Mesenchymal stem cell (in vitro differentiated cells and primary cell): ENCODE data around the gene ASIC1.

ENCODE experiments used
- DNase-seq: peaks from one replicate; pipeline ENCODE4 v3.0.0-alpha.2; 2013
- H2AFZ ChIP-seq: one replicate; pipeline ENCODE4 v1.6.1; 2013; ENCODE audit warnings: low read depth, mild to moderate bottlenecking, control low read depth, inconsistent platforms, low read length, moderate library complexity
- H2AK5ac ChIP-seq: 2 replicates; pipeline ENCODE4 v1.6.1; 2013; ENCODE audit warnings: low read length, moderate library complexity, mild to moderate bottlenecking, inconsistent platforms; ENCODE audit not compliant: severe bottlenecking
- H2BK120ac ChIP-seq: one replicate; pipeline ENCODE4 v1.6.1; 2013; ENCODE audit warnings: low read depth, mild to moderate bottlenecking, inconsistent platforms, low read length, moderate library complexity
- H2BK12ac ChIP-seq, 2 experiments: one replicate each; pipeline ENCODE4 v1.6.1; 2013; ENCODE audit warnings: inconsistent platforms in 2 of 2, low read length in 2 of 2, mild to moderate bottlenecking in 2 of 2, moderate library complexity in 2 of 2, control low read depth in 1 of 2
- H2BK15ac ChIP-seq: one replicate; pipeline ENCODE4 v1.6.1; 2013; ENCODE audit warnings: mild to moderate bottlenecking, low read depth, inconsistent platforms; ENCODE audit not compliant: poor library complexity, severe bottlenecking
- H2BK5ac ChIP-seq: 2 replicates; pipeline ENCODE4 v1.6.1; 2013; ENCODE audit warnings: low read depth, mild to moderate bottlenecking, low read length, control low read depth, inconsistent platforms; ENCODE audit not compliant: poor library complexity, severe bottlenecking
- H3K14ac ChIP-seq, 2 experiments: one replicate each; pipeline ENCODE4 v1.6.1; 2013; ENCODE audit warnings: inconsistent platforms in 2 of 2, low read length in 2 of 2, control low read depth in 1 of 2, mild to moderate bottlenecking in 1 of 2, moderate library complexity in 1 of 2
- H3K18ac ChIP-seq, 2 experiments: one replicate each; pipeline ENCODE4 v1.6.1; 2013; ENCODE audit warnings: inconsistent platforms in 2 of 2, low read length in 2 of 2, control low read depth in 1 of 2, low read depth in 1 of 2, mild to moderate bottlenecking in 1 of 2
- H3K23ac ChIP-seq, 2 experiments: one replicate each; pipeline ENCODE4 v1.6.1; 2013; ENCODE audit warnings: inconsistent platforms in 2 of 2, low read length in 2 of 2, mild to moderate bottlenecking in 2 of 2, moderate library complexity in 2 of 2, control low read depth in 1 of 2
- H3K27ac ChIP-seq: 2 replicates; pipeline ENCODE4 v1.5.1; 2013; ENCODE audit warnings: mild to moderate bottlenecking, moderate library complexity, low read length, control low read depth, inconsistent platforms; ENCODE audit not compliant: poor library complexity, severe bottlenecking
- H3K27me3 ChIP-seq, 2 experiments: 2 replicates each; pipeline versions ENCODE4 v1.6.1 to v1.7.0; 2013; ENCODE audit warnings: low read length in 2 of 2, mild to moderate bottlenecking in 2 of 2, moderate library complexity in 2 of 2, control low read depth in 1 of 2, inconsistent platforms in 1 of 2; ENCODE audit not compliant: control insufficient read depth in 1 of 2, insufficient read depth in 1 of 2
- H3K36me3 ChIP-seq, 2 experiments: 2 replicates each; pipeline versions ENCODE4 v1.6.1 to v1.7.0; 2013; ENCODE audit warnings: low read length in 2 of 2, control low read depth in 1 of 2, inconsistent platforms in 1 of 2, low read depth in 1 of 2, mild to moderate bottlenecking in 1 of 2; ENCODE audit not compliant: insufficient read depth in 2 of 2, control insufficient read depth in 1 of 2
- H3K4ac ChIP-seq, 2 experiments: one replicate each; pipeline ENCODE4 v1.6.1; 2013; ENCODE audit warnings: inconsistent platforms in 2 of 2, low read length in 2 of 2, mild to moderate bottlenecking in 2 of 2, moderate library complexity in 2 of 2, control low read depth in 1 of 2, low read depth in 1 of 2
- H3K4me1 ChIP-seq: 2 replicates; pipeline ENCODE4 v1.6.1; 2013; ENCODE audit warnings: low read depth, low read length, control low read depth; ENCODE audit not compliant: control insufficient read depth, insufficient read depth
- H3K4me2 ChIP-seq: 2 replicates; pipeline ENCODE4 v1.6.1; 2013; ENCODE audit warnings: low read length, mild to moderate bottlenecking, inconsistent platforms; ENCODE audit not compliant: poor library complexity, severe bottlenecking
- H3K4me3 ChIP-seq, 2 experiments: 2 replicates each; pipeline versions ENCODE4 v1.5.1 to v1.7.0; 2013; ENCODE audit warnings: low read length in 2 of 2, mild to moderate bottlenecking in 2 of 2, control low read depth in 1 of 2, low read depth in 1 of 2; ENCODE audit not compliant: insufficient read depth in 1 of 2
- H3K79me1 ChIP-seq: replicated peaks from 2 replicates; pipeline ENCODE4 v1.6.1; 2013; ENCODE audit warnings: mild to moderate bottlenecking, control low read depth, low read length, inconsistent platforms; ENCODE audit not compliant: poor library complexity, severe bottlenecking
- H3K9ac ChIP-seq: 2 replicates; pipeline ENCODE4 v1.7.0; 2013; ENCODE audit warnings: mild to moderate bottlenecking, low read length, moderate library complexity
- H3K9me3 ChIP-seq: 2 replicates; pipeline ENCODE4 v1.7.0; 2013; ENCODE audit warnings: mild to moderate bottlenecking, low read length; ENCODE audit not compliant: control insufficient read depth
- H4K8ac ChIP-seq: one replicate; pipeline ENCODE4 v1.6.1; 2013; ENCODE audit warnings: inconsistent platforms, mild to moderate bottlenecking, low read length, moderate library complexity
- H4K91ac ChIP-seq: one replicate; pipeline ENCODE4 v1.6.1; 2013; ENCODE audit warnings: mild to moderate bottlenecking, low read length, inconsistent platforms
- WGBS: methylation state at CpG from one replicate; pipeline ENCODE4 v1.1.7; 2013; ENCODE audit warnings: mixed read lengths; 5-methylcytosine and 5-hydroxymethylcytosine counted together

ASIC1 gene

DNA sequence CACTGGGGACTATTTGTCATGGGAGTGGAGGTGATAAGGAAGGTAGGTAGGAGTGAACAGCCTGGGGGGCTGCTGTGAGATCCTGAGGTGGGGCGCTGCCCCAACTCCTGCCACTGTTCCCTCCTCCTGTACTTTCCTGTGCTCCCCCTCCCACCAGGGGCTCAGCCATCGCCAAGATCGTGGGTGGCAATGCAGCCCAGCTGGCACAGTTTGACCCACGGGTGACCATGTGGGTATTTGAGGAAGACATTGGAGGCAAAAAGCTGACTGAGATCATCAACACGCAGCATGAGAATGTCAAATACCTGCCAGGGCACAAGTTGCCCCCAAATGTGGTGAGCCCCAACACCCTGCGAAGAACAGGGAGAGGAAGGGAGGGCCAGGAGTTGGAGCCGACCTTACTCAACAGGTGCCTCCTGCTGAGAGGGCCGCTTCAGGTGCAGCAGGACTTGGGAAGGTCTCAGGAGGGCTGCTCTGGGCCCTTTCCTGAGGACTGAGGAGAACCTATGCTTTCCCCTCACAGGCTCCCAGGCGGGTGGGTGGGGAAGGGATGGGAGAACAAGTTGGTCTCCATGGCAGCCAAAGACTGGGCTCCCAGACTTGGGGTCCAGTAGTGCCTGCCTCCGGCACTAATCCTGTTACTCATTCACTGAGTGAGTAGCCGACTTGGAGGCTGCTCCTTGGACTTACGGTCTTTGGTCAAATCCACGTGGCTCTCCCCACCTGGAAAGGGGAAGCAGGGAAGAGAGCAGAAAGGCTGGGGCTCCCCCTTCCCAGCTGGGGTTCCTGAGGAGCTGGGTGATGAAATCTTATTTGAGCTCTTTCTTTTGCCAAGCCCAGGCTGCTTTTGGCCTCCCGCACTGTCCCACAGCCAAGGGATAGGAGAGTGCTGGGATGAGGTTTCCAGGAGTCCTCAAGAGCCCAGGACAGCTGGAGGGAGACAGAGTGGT, 47.3 kb downstream of the ASIC1 start:
- Histone ChIP-seq H3K4me2 (no peak overlapping the region), H3K9ac (no peak overlapping the region), H2BK5ac (no peak overlapping the region), H2BK12ac (no peak overlapping the region), H2AK5ac (no peak overlapping the region), H3K27me3 (peaks cover 0 to 6% of the 10 kb centered on the region in 2 experiments), H3K27ac (no peak overlapping the region), H3K18ac (no peak overlapping the region), H3K4me3 (no peak overlapping the region), H4K91ac (no peak overlapping the region), H3K9me3 (no peaks in the 10 kb centered on the region), H3K23ac (no peak overlapping the region), H3K4me1 (peaks cover 20% of the 10 kb centered on the region), H2BK15ac (no peak overlapping the region), H2BK120ac (no peak overlapping the region), H3K36me3 (peaks cover 19 to 22% of the 10 kb centered on the region in 2 experiments), H3K79me1 (no peaks in the 10 kb centered on the region), H3K4ac (no peak overlapping the region), H4K8ac (no peak overlapping the region), H2AFZ (no peak overlapping the region), H3K14ac (no peak overlapping the region)
- no peak for DNase-seq
- whole genome bisulfite sequencing, result 93% methylated on average over 14 of the region's 14 CpGs

- no peak overlapping the region for H2BK120ac ChIP-seq
- DNase-seq, result no peak
- no peaks in the 10 kb centered on the region for H3K79me1 ChIP-seq
- H2BK12ac ChIP-seq, result no peak overlapping the region
- H2BK5ac ChIP-seq, result no peak overlapping the region
- H3K9me3 ChIP-seq, result no peaks in the 10 kb centered on the region
- no peak overlapping the region for H3K14ac ChIP-seq
- no peak overlapping the region for H3K4ac ChIP-seq
- H2AFZ ChIP-seq, result no peak overlapping the region
- no peak overlapping the region for H4K8ac ChIP-seq
- no peak overlapping the region for H3K9ac ChIP-seq
- H3K23ac ChIP-seq, result no peak overlapping the region
- H3K18ac ChIP-seq, result no peak overlapping the region
- H3K4me2 ChIP-seq, result no peak overlapping the region
- H3K4me1 ChIP-seq, result peaks cover 32% of the 10 kb centered on the region
- no peak overlapping the region for H2BK15ac ChIP-seq
- no peak overlapping the region for H3K27ac ChIP-seq
- H3K4me3 ChIP-seq, result no peak overlapping the region
- peaks cover 8 to 13% of the 10 kb centered on the region in 2 experiments for H3K36me3 ChIP-seq
- H4K91ac ChIP-seq, result no peak overlapping the region
- peaks cover 0 to 6% of the 10 kb centered on the region in 2 experiments for H3K27me3 ChIP-seq
- WGBS, result 93% methylated on average over 12 of the region's 12 CpGs
- no peak overlapping the region for H2AK5ac ChIP-seq
Observed at GRCh38 chr12:50105913-50106450, 48.6 kb downstream of the ASIC1 start.

DNA sequence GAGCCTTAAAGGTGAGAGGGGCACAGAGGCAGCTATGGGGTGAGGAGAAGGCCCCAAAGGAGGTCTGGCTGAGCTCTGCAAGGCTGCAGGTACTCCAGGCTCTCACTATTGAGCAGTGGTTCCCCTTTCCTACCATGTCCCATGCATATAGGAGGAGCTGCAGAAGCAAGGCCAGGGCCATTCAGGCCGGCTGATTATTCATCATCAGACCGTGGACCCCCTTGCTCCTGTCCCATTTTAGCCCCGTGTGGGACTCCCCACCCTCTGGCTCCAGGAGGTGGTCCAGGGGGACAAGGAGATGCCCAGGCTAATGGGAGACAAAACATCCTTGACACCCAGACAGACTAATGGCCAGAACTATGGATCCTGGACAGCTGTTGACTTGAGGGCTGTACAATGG, 49.5 kb downstream of the ASIC1 start:
- H2BK15ac ChIP-seq, result no peak overlapping the region
- no peaks in the 10 kb centered on the region for H3K79me1 ChIP-seq
- no peak overlapping the region for H3K4ac ChIP-seq

More for the DNA sequence above, 49.5 kb downstream of the ASIC1 start:
- Histone ChIP-seq H2BK12ac (no peak overlapping the region), H3K4me3 (no peak overlapping the region), H3K14ac (no peak overlapping the region), H3K36me3 (peaks cover 3 to 9% of the 10 kb centered on the region in 2 experiments), H3K9ac (no peak overlapping the region), H2BK5ac (no peak overlapping the region), H3K4me1 (peaks cover 38% of the 10 kb centered on the region), H4K8ac (no peak overlapping the region), H2AK5ac (no peak overlapping the region), H2AFZ (no peak overlapping the region), H2BK120ac (no peak overlapping the region), H3K27me3 (peaks cover 0 to 6% of the 10 kb centered on the region in 2 experiments), H3K18ac (no peak overlapping the region), H3K27ac (no peak overlapping the region), H3K4me2 (no peak overlapping the region), H4K91ac (no peak overlapping the region), H3K9me3 (no peaks in the 10 kb centered on the region), H3K23ac (no peak overlapping the region)
- 76% methylated on average over 3 of the region's 3 CpGs for WGBS
- DNase-seq, result no peak
